ENCODE results near the gene PRKCB.

- TF ChIP-seq, protein P1, sequence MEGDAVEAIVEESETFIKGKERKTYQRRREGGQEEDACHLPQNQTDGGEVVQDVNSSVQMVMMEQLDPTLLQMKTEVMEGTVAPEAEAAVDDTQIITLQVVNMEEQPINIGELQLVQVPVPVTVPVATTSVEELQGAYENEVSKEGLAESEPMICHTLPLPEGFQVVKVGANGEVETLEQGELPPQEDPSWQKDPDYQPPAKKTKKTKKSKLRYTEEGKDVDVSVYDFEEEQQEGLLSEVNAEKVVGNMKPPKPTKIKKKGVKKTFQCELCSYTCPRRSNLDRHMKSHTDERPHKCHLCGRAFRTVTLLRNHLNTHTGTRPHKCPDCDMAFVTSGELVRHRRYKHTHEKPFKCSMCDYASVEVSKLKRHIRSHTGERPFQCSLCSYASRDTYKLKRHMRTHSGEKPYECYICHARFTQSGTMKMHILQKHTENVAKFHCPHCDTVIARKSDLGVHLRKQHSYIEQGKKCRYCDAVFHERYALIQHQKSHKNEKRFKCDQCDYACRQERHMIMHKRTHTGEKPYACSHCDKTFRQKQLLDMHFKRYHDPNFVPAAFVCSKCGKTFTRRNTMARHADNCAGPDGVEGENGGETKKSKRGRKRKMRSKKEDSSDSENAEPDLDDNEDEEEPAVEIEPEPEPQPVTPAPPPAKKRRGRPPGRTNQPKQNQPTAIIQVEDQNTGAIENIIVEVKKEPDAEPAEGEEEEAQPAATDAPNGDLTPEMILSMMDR (conservative IDR thresholded peaks at IDR 0.05; ENCODE audit: low read depth, low read length): no peak
- no peak for TF ChIP-seq EZH2 (IDR thresholded peaks at IDR 0.05; ENCODE audit: low read length, unreplicated experiment)
Observed at GRCh38 chr16:23889189-23889588, 53.4 kb downstream of the PRKCB start.

All from PC-3 (cell line).